H1 (cell line): ENCODE results near the gene AP1G2. TPM values are rescaled to one million over a fixed set of nuclear protein-coding genes. Genes with fewer than 3 reads are reported as not detected.

Experiments used
- CTCF ChIA-PET: fragments of 300-600 bp; sonication (Branson Sonifier 250); formaldehyde crosslinking; loops from one replicate; lab custom pipeline; 2021; ENCODE audit not compliant: partially characterized antibody; lab: Charles Lee
- POLR2A ChIA-PET: fragments of 300-600 bp; sonication (Branson Sonifier 250); formaldehyde crosslinking; loops from one replicate; lab custom pipeline; 2021; ENCODE audit warnings: inconsistent platforms; ENCODE audit not compliant: partially characterized antibody; lab: Charles Lee
- DNase-seq, 2 experiments: peaks; one replicate each; pipeline versions ENCODE4 v3.0.0 to v3.0.0-alpha.2; 2010 to 2022; ENCODE audit warnings: low spot score in 2 of 2, low read depth in 1 of 2, mixed read lengths in 1 of 2
- FAIRE-seq: peaks from 2 replicates; lab custom pipeline; 2011; peaks lifted over from hg19 to GRCh38; lab: Jason Lieb, UNC
- H2AFZ ChIP-seq: 2 replicates; pipeline ENCODE4 v1.8.1; 2012; ENCODE audit warnings: low read length, inconsistent platforms
- H2AK5ac ChIP-seq: 2 replicates; pipeline ENCODE4 v1.6.1; 2013; ENCODE audit warnings: low read depth, low read length
- H2BK120ac ChIP-seq: replicated peaks from 2 replicates; pipeline ENCODE3; 2013; ENCODE audit warnings: low read depth, low read length, inconsistent platforms
- H2BK12ac ChIP-seq: 2 replicates; pipeline ENCODE4 v1.6.1; 2013; ENCODE audit warnings: low read depth, low read length
- H2BK15ac ChIP-seq: 2 replicates; pipeline ENCODE4 v1.6.1; 2013; ENCODE audit warnings: low read length
- H2BK20ac ChIP-seq: 2 replicates; pipeline ENCODE4 v1.6.1; 2013; ENCODE audit warnings: low read length
- H2BK5ac ChIP-seq: 2 replicates; pipeline ENCODE4 v1.6.1; 2013; ENCODE audit warnings: low read depth, low read length
- H3K14ac ChIP-seq: 2 replicates; pipeline ENCODE4 v1.6.1; 2013; ENCODE audit warnings: inconsistent platforms; ENCODE audit not compliant: insufficient read length
- H3K18ac ChIP-seq: 2 replicates; pipeline ENCODE4 v1.6.1; 2013; ENCODE audit warnings: low read length; ENCODE audit errors: extremely low read depth
- H3K23ac ChIP-seq: 2 replicates; pipeline ENCODE4 v1.6.1; 2013; ENCODE audit warnings: inconsistent platforms; ENCODE audit not compliant: insufficient read length
- H3K23me2 ChIP-seq: 2 replicates; pipeline ENCODE4 v1.6.1; 2013; ENCODE audit warnings: low read depth, low read length
- H3K27ac ChIP-seq: 2 replicates; pipeline ENCODE4 v1.6.1; 2011; ENCODE audit warnings: low read depth, low read length, inconsistent platforms
- H3K27me3 ChIP-seq, 4 experiments: replicated peaks in 1 of 4; 1 replicate in 1 of 4; 2 replicates in 3 of 4; pipeline versions ENCODE4 v1.6.1 to v1.8.1; 2011 to 2013; ENCODE audit warnings: low read length in 3 of 4, mild to moderate bottlenecking in 3 of 4, inconsistent platforms in 2 of 4, mixed read lengths in 2 of 4, moderate library complexity in 1 of 4; ENCODE audit not compliant: control insufficient read depth in 3 of 4, insufficient read depth in 3 of 4; ENCODE audit errors: extremely low read depth in 1 of 4
- H3K36me3 ChIP-seq, 4 experiments: 2 replicates each; pipeline versions ENCODE4 v1.6.1 to v1.8.1; 2011 to 2013; ENCODE audit warnings: mild to moderate bottlenecking in 4 of 4, low read length in 3 of 4, moderate library complexity in 2 of 4, control low read depth in 1 of 4, inconsistent platforms in 1 of 4; ENCODE audit not compliant: insufficient read depth in 4 of 4, control insufficient read depth in 2 of 4
- H3K4ac ChIP-seq: replicated peaks from 2 replicates; pipeline ENCODE3; 2013; ENCODE audit warnings: low read length, low read depth, mixed read lengths, inconsistent platforms; ENCODE audit not compliant: insufficient read length
- H3K4me1 ChIP-seq, 4 experiments: replicated peaks in 1 of 4; 1 replicate in 1 of 4; 2 replicates in 3 of 4; pipeline versions ENCODE4 v1.6.1 to v1.8.1; 2011 to 2013; ENCODE audit warnings: low read length in 3 of 4, inconsistent platforms in 2 of 4, mixed read lengths in 1 of 4; ENCODE audit not compliant: insufficient read depth in 4 of 4, control insufficient read depth in 3 of 4
- H3K4me2 ChIP-seq, 2 experiments: 2 replicates each; pipeline versions ENCODE4 v1.6.1 to v1.8.1; 2011 to 2013; ENCODE audit warnings: low read depth in 2 of 2, low read length in 2 of 2, control low read depth in 1 of 2, inconsistent platforms in 1 of 2, mild to moderate bottlenecking in 1 of 2; ENCODE audit not compliant: insufficient read depth in 1 of 2
- H3K4me3 ChIP-seq, 4 experiments: fragments of 200-600, 300-600 bp in 1 of 4; sonication (generic), shearing (Covaris generic), sonication (Bioruptor Twin) in 1 of 4; 2 replicates each; pipeline versions ENCODE4 v1.5.1 to v1.8.1; 2011 to 2016; ENCODE audit warnings: low read length in 4 of 4, low read depth in 3 of 4, control low read depth in 2 of 4, inconsistent platforms in 2 of 4, mild to moderate bottlenecking in 2 of 4, mixed read lengths in 1 of 4, moderate library complexity in 1 of 4; ENCODE audit not compliant: insufficient read depth in 2 of 4; ENCODE audit errors: extremely low read depth in 1 of 4
- H3K56ac ChIP-seq: replicated peaks from 2 replicates; pipeline ENCODE3; 2013; ENCODE audit warnings: low read depth, mild to moderate bottlenecking, mixed read lengths, low read length, inconsistent platforms; ENCODE audit not compliant: insufficient read length
- H3K79me1 ChIP-seq: 2 replicates; pipeline ENCODE4 v1.6.1; 2013; ENCODE audit warnings: low read depth, low read length, control low read depth
- H3K79me2 ChIP-seq, 2 experiments: 2 replicates each; pipeline versions ENCODE4 v1.6.1 to v1.8.1; 2012 to 2013; ENCODE audit warnings: low read length in 2 of 2, mild to moderate bottlenecking in 2 of 2, inconsistent platforms in 1 of 2; ENCODE audit not compliant: insufficient read depth in 2 of 2, control insufficient read depth in 1 of 2
- H3K9ac ChIP-seq, 4 experiments: replicated peaks in 1 of 4; 1 replicate in 1 of 4; 2 replicates in 3 of 4; pipeline versions ENCODE4 v1.6.1 to v1.8.1; 2011 to 2013; ENCODE audit warnings: low read depth in 3 of 4, low read length in 3 of 4, control low read depth in 2 of 4, mild to moderate bottlenecking in 2 of 4, moderate library complexity in 2 of 4, inconsistent platforms in 1 of 4; ENCODE audit errors: extremely low read depth in 1 of 4
- H3K9me3 ChIP-seq, 2 experiments: 2 replicates each; pipeline versions ENCODE4 v1.6.1 to v1.8.1; 2012 to 2013; ENCODE audit warnings: mild to moderate bottlenecking in 2 of 2, moderate library complexity in 2 of 2, control low read depth in 1 of 2, inconsistent platforms in 1 of 2, low read depth in 1 of 2, low read length in 1 of 2, mixed read lengths in 1 of 2; ENCODE audit not compliant: insufficient read depth in 2 of 2
- H4K20me1 ChIP-seq, 2 experiments: replicated peaks in 1 of 2; 2 replicates each; pipeline versions ENCODE3 to v1.8.1; 2011 to 2013; ENCODE audit warnings: inconsistent platforms in 2 of 2, low read length in 2 of 2, mild to moderate bottlenecking in 1 of 2; ENCODE audit not compliant: insufficient read depth in 2 of 2, control insufficient read depth in 1 of 2
- H4K5ac ChIP-seq: 2 replicates; pipeline ENCODE4 v1.6.1; 2013; ENCODE audit warnings: low read length, low read depth, mixed read lengths, inconsistent platforms; ENCODE audit not compliant: insufficient read length
- H4K8ac ChIP-seq: 2 replicates; pipeline ENCODE4 v1.8.0; 2013; ENCODE audit warnings: mild to moderate bottlenecking, moderate library complexity, low read length, inconsistent platforms; ENCODE audit not compliant: insufficient read depth; ENCODE audit errors: extremely low read depth
- H4K91ac ChIP-seq: replicated peaks from 2 replicates; pipeline ENCODE3; 2013; ENCODE audit warnings: low read length, mixed read lengths, inconsistent platforms; ENCODE audit not compliant: insufficient read length
- CBX5 ChIP-seq: fragments of 300-800, 300-1000 bp; sonication (generic); IDR thresholded peaks from 2 replicates; pipeline ENCODE4 v1.7.1; 2016; ENCODE audit warnings: antibody characterized with exemption, low read length, low read depth
- CBX8 ChIP-seq: fragments of 300-800, 300-1000 bp; sonication (generic); IDR thresholded peaks from 2 replicates; pipeline ENCODE4 v1.7.1; 2016; ENCODE audit warnings: low read depth, low read length, borderline replicate concordance
- NRF1 ChIP-seq: IDR thresholded peaks from 2 replicates; pipeline ENCODE4 v1.6.1; 2011; ENCODE audit warnings: mild to moderate bottlenecking, low read depth, low read length, improper control_type of control experiment
- RBBP5 ChIP-seq: IDR thresholded peaks from 2 replicates; pipeline ENCODE4 v1.7.1; 2012; ENCODE audit warnings: low read depth, mild to moderate bottlenecking, inconsistent platforms, low read length, moderate library complexity, borderline replicate concordance
- WGBS, 2 experiments: shearing (Covaris generic) in 1 of 2; methylation state at CpG; one replicate each; pipeline versions ENCODE4 v1.1.6 to v1.1.7; 2013 to 2015; ENCODE audit warnings: low lambda C conversion rate in 2 of 2, mixed read lengths in 2 of 2, inconsistent platforms in 1 of 2, low coverage in 1 of 2, missing lambda C conversion rate in 1 of 2; ENCODE audit not compliant: insufficient replicate concordance in 2 of 2, insufficient coverage in 1 of 2, insufficient read length in 1 of 2; ENCODE audit errors: extremely low coverage in 1 of 2, missing lambda C conversion rate in 1 of 2; 5-methylcytosine and 5-hydroxymethylcytosine counted together
- polyA plus RNA-seq, 7 experiments: library from polyadenylated mRNA; depleted of rRNA in 3 of 7; stranded (reverse) in 5 of 7; unstranded in 2 of 7; fragments of >200 nt in 5 of 7; fragments of 200-250 nt in 2 of 7; gene quantifications; 1 replicate in 5 of 7; 2 replicates in 1 of 7; 4 replicates in 1 of 7; pipeline versions ENCODE4 v1.2.1 to v1.2.3, GENCODE V29; 2011 to 2013; ENCODE audit warnings: missing spikeins in 2 of 7, mixed read lengths in 2 of 7
- total RNA-seq: library from RNA; stranded (reverse); fragmentation: NEBNext Ultra II Directional; extraction: Animal tissue kit (Norgen Biotek cat#: 25700); gene quantifications from 2 replicates; pipeline ENCODE4 v1.2.1, GENCODE V29; 2021

The AP1G2 gene
- total and polyA plus RNA-seq, 2 of the 8 experiments (the other 6 are each of a cell fraction or from before 2014, with no cell fraction given) = 70.9 to 134 TPM

GRCh38 chr14:23558346-23559009 lies 9.1 kb downstream of the AP1G2 start:
- Histone ChIP-seq H2BK120ac (no peak overlapping the region), H2AK5ac (no peak overlapping the region), H3K9ac (no peak overlapping the region), H3K18ac (no peak overlapping the region), H2BK12ac (peak overlapping the region; percentile 14; the same call in 1 of the 2 replicates), H3K79me2 (peaks cover 0 to 19% of the 10 kb centered on the region in 2 experiments; a peak in 2 of 4 replicates), H3K79me1 (0 out of 2 replicates have a peak, but pooled peaks cover 7% of the 10 kb centered on the region), H2BK5ac (no peak overlapping the region; the same call in 1 of the 2 replicates), H3K9me3 (no peaks in the 10 kb centered on the region), H4K20me1 (peaks cover 0 to 7% of the 10 kb centered on the region in 2 experiments), H3K4ac (no peak overlapping the region), H3K4me2 (no peak overlapping the region), H3K4me3 (no peak overlapping the region), H3K4me1 (peaks cover 0 to 14% (median 8%) of the 10 kb centered on the region in 4 experiments; a peak in 6 of 7 replicates), H3K23me2 (peaks cover 7% of the 10 kb centered on the region), H3K14ac (no peak overlapping the region), H2AFZ (no peak overlapping the region), H3K56ac (no peak overlapping the region), H4K91ac (no peak overlapping the region), H3K27me3 (no peaks in the 10 kb centered on the region), H3K27ac (no peak overlapping the region; the same call in 1 of the 2 replicates), H3K23ac (no peak overlapping the region), H2BK20ac (no peak overlapping the region), H4K8ac (no peak overlapping the region; the same call in 1 of the 2 replicates), H4K5ac (no peak overlapping the region), H2BK15ac (no peak overlapping the region), H3K36me3 (peaks cover 7 to 29% (median 11%) of the 10 kb centered on the region in 4 experiments; a peak in 7 of 8 replicates)
- FAIRE-seq (no peak), DNase-seq (no peak)
- CTCF ChIA-PET = interaction anchor here (0.6 to 70.5 kb wide), 25 partner anchors 31 to 826 kb away, joined by 3 to 2092 read pairs (median 4); partner anchors contain the start of genes MYH7, NGDN and PABPN1
- POLR2A ChIA-PET = interaction anchor here (0.7 to 52.7 kb wide), 4 partner anchors 9 to 80 kb away, joined by 3 to 1523 read pairs (median 492); partner anchors contain the start of genes AP1G2, NGDN and ZFHX2
- TF ChIP-seq CBX5 (no peak), CBX8 (no peak), NRF1 (no peak), RBBP5 (no peak)
- WGBS, 2 experiments = 87% methylated on average over 9 of the region's 10 CpGs; no CpG with 5 or more reads in 1 of the 2 experiments
